ENCODE measurements around the gene B2M. TPM values are rescaled to one million over a fixed set of nuclear protein-coding genes. Genes with fewer than 3 reads are reported as not detected.

The B2M gene
- total and polyA plus RNA-seq, 2 of the 13 experiments (the other 11 are each of a cell fraction or from before 2014, with no cell fraction given) = 784 to 857 TPM

DNA sequence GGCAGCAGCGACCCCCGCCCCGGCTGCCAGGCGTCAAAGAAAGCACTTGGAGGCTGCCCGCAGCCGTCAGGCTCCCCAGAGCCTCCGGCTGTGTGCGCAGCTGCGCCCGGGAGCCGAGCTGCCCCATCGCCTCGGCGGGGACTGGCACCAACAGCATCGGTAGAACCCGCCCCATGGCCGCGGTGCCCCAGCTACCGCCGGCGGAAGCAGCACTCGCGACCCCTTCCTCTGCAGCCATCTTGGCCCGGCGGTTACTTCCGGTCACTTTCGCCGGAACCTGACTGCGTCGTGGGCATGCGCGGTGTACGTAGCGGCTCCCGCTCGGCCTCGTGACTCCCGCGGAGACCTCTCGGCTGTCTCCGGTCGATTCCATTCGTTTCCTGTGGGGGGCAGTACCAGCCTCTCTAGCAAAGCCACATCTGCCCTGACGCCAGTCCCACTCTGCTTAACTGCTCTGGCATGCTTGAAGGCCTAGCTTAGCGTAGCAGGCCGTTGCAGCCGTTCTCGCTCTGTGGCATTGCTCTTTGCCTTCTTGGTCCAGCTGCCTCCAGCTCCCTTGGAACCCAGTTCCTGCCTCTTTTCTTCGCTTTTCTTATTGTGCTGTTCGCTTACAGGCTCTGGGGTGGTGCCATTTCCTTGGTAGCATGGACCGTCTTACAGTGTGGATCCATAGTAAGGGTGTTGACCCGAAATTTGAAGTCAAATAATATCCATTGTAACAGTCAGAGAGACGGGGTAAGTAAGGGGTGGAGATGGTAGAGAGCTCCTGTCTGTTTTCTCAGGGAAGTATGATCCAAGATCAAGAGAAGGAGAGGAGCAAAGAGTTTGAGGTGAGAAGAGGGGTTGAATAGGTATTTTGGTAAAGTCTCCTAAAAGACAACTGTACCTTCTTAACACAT, 47.7 kb upstream of the B2M start, which contains the start of gene SPG11 (continued):
- TF ChIP-seq, protein P1, sequence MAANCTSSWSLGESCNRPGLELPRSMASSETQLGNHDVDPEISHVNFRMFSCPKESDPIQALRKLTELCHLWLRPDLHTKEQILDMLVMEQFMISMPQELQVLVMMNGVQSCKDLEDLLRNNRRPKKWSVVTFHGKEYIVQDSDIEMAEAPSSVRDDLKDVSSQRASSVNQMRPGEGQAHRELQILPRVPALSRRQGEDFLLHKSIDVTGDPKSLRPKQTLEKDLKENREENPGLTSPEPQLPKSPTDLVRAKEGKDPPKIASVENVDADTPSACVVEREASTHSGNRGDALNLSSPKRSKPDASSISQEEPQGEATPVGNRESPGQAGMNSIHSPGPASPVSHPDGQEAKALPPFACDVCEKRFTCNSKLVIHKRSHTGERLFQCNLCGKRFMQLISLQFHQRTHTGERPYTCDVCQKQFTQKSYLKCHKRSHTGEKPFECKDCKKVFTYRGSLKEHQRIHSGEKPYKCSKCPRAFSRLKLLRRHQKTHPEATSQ (CRISPR knock-in tag; IDR thresholded peaks at IDR 0.05; ENCODE audit: borderline replicate concordance) = 0 out of 2 replicates have a peak, but pooled peaks have one; percentile 23
- TF ChIP-seq, protein P2, sequence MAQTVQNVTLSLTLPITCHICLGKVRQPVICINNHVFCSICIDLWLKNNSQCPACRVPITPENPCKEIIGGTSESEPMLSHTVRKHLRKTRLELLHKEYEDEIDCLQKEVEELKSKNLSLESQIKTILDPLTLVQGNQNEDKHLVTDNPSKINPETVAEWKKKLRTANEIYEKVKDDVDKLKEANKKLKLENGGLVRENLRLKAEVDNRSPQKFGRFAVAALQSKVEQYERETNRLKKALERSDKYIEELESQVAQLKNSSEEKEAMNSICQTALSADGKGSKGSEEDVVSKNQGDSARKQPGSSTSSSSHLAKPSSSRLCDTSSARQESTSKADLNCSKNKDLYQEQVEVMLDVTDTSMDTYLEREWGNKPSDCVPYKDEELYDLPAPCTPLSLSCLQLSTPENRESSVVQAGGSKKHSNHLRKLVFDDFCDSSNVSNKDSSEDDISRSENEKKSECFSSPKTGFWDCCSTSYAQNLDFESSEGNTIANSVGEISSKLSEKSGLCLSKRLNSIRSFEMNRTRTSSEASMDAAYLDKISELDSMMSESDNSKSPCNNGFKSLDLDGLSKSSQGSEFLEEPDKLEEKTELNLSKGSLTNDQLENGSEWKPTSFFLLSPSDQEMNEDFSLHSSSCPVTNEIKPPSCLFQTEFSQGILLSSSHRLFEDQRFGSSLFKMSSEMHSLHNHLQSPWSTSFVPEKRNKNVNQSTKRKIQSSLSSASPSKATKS (CRISPR knock-in tag; IDR thresholded peaks at IDR 0.05) = no peak
- TF ChIP-seq ZNF510 (CRISPR knock-in tag; IDR thresholded peaks at IDR 0.05; ENCODE audit: low read depth) = no peak
- TF ChIP-seq ZNF563 (CRISPR knock-in tag; IDR thresholded peaks at IDR 0.05) = peak; percentile 95
- TF ChIP-seq SRSF9 (IDR thresholded peaks at IDR 0.05; ENCODE audit: borderline replicate concordance, insufficient read depth, low read depth, low read length, poor library complexity, severe bottlenecking) = no peak
- TF ChIP-seq JUN (CRISPR knock-in tag; IDR thresholded peaks at IDR 0.05) = no peak
- TF ChIP-seq, protein P3, sequence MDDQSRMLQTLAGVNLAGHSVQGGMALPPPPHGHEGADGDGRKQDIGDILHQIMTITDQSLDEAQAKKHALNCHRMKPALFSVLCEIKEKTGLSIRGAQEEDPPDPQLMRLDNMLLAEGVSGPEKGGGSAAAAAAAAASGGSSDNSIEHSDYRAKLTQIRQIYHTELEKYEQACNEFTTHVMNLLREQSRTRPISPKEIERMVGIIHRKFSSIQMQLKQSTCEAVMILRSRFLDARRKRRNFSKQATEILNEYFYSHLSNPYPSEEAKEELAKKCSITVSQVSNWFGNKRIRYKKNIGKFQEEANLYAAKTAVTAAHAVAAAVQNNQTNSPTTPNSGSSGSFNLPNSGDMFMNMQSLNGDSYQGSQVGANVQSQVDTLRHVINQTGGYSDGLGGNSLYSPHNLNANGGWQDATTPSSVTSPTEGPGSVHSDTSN (CRISPR knock-in tag; IDR thresholded peaks at IDR 0.05; ENCODE audit: borderline replicate concordance) = no peak
- TF ChIP-seq MLLT10 (CRISPR knock-in tag; IDR thresholded peaks at IDR 0.05) = no peak
- TF ChIP-seq, protein P4, sequence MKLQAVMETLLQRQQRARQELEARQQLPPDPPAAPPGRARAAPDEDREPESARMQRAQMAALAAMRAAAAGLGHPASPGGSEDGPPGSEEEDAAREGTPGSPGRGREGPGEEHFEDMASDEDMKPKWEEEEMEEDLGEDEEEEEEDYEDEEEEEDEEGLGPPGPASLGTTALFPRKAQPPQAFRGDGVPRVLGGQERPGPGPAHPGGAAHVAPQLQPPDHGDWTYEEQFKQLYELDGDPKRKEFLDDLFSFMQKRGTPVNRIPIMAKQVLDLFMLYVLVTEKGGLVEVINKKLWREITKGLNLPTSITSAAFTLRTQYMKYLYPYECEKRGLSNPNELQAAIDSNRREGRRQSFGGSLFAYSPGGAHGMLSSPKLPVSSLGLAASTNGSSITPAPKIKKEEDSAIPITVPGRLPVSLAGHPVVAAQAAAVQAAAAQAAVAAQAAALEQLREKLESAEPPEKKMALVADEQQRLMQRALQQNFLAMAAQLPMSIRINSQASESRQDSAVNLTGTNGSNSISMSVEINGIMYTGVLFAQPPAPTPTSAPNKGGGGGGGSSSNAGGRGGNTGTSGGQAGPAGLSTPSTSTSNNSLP (IDR thresholded peaks at IDR 0.05; ENCODE audit: low read depth, low read length) = no peak; the same call in 1 of the 2 replicates
- TF ChIP-seq, protein P5, sequence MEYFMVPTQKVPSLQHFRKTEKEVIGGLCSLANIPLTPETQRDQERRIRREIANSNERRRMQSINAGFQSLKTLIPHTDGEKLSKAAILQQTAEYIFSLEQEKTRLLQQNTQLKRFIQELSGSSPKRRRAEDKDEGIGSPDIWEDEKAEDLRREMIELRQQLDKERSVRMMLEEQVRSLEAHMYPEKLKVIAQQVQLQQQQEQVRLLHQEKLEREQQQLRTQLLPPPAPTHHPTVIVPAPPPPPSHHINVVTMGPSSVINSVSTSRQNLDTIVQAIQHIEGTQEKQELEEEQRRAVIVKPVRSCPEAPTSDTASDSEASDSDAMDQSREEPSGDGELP (IDR thresholded peaks at IDR 0.05; ENCODE audit: borderline replicate concordance, low read depth) = no peak
- TF ChIP-seq LCORL (IDR thresholded peaks at IDR 0.05) = no peak
- TF ChIP-seq LCORL (CRISPR knock-in tag; IDR thresholded peaks at IDR 0.05) = peak; percentile 68
- TF ChIP-seq, protein P6, sequence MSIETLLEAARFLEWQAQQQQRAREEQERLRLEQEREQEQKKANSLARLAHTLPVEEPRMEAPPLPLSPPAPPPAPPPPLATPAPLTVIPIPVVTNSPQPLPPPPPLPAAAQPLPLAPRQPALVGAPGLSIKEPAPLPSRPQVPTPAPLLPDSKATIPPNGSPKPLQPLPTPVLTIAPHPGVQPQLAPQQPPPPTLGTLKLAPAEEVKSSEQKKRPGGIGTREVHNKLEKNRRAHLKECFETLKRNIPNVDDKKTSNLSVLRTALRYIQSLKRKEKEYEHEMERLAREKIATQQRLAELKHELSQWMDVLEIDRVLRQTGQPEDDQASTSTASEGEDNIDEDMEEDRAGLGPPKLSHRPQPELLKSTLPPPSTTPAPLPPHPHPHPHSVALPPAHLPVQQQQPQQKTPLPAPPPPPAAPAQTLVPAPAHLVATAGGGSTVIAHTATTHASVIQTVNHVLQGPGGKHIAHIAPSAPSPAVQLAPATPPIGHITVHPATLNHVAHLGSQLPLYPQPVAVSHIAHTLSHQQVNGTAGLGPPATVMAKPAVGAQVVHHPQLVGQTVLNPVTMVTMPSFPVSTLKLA (IDR thresholded peaks at IDR 0.05) = peak; percentile 40; the same call in 1 of the 2 replicates
- TF ChIP-seq SETDB1 (CRISPR knock-in tag; IDR thresholded peaks at IDR 0.05; ENCODE audit: borderline replicate concordance) = no peak
- no peak for TF ChIP-seq ZNF24 (IDR thresholded peaks at IDR 0.05)
- peak; percentile 84 for TF ChIP-seq CCDC6 (CRISPR knock-in tag; IDR thresholded peaks at IDR 0.05)
- TF ChIP-seq, protein P7, sequence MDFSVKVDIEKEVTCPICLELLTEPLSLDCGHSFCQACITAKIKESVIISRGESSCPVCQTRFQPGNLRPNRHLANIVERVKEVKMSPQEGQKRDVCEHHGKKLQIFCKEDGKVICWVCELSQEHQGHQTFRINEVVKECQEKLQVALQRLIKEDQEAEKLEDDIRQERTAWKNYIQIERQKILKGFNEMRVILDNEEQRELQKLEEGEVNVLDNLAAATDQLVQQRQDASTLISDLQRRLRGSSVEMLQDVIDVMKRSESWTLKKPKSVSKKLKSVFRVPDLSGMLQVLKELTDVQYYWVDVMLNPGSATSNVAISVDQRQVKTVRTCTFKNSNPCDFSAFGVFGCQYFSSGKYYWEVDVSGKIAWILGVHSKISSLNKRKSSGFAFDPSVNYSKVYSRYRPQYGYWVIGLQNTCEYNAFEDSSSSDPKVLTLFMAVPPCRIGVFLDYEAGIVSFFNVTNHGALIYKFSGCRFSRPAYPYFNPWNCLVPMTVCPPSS (IDR thresholded peaks at IDR 0.05) = no peak
